ENCODE measurements around the gene PCP4L1.
"Not testable (repeated sequence)": the region's sequence is repeated elsewhere in the genome, so short reads cannot be mapped to it uniquely, and the experiment has no call there.

The PCP4L1 gene

DNA sequence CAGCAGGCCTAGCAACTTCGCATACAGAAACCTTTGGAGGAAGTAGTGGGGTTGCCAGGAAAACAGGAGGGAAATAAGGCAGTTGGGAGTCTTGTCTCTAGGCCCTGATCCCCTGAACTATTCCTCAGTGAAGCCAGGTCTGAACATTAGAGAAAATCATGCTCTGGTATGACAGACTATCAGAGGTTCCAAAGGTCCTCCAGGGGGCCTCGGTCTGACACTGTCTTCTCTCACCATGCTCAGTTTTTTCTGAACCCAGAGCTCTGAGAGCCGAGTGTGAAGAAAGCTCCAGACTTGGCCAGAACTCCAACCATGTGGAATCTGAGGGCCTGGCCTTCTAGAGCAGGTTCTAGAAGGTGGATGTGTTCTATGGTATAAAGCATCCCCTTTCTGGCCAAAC is 28.6 kb upstream of the PCP4L1 start:
- DNase-seq = no peak

DNA sequence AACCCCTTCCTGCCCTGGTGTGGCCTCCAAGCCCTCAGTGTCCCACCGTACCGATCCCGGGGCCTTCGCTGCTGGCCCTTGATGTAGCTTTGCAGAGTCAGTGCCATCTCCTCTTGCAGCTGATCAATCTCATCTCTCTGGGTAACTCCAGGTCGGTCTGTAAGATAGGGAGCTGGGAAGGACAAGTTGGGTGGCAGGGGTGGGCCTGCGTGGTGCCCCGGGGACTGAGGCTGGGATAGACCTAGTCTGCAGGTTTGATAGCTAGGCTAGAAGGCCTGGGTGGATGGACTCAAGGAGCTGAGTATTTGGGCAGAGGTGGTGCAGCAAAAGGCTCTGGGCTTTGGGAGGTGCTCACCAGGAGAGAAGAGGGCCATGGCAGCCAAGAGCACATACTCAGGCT is 27.8 kb upstream of the PCP4L1 start:
- DNase-seq = no peak

- no peak for DNase-seq
These were observed 25.4 kb upstream of the PCP4L1 start for GRCh38 chr1:161233102-161233501.

DNA sequence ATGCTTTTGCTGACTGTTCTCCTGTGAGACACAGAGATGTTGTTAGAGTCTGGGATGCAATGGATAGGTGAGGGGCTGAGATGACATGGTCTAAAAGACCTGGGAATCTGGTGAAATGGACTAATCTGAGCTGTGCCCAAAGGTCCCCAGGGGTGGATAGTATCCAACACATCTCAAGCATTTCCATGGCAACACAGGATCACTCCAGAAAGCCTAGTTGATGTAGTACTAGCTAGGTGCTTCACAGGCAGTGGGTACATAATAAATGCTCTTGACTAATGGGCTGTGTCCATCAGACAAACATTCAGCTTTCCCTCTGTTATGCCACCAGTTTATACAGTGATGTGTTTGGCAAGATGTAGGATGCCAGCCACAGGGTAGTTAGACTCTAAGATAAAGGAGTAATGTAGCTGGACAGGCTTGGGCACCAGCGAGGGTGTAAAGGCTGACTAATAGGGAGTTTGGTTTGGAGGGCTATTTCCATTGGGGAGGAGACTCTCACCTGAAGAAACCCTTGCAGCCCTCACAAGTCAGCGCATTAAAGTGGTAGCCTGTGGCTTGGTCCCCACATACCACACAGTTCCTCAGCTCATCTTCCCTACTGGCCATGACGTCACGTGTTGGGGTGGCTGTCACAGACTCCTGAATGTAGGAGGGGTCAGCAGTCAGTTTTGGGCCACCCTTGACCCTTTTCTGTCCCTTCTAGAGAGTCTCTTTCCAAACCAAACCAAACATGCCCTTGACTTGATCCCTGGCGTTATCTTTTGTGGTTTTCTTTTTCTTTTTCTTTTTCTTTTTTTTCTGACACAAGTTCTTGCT is 22.4 kb upstream of the PCP4L1 start:
- DNase-seq = peak; percentile 21

GRCh38 chr1:161238039-161238473 is 20.5 kb upstream of the PCP4L1 start, which contains the start of gene NR1I3:
TSS of gene NR1I3 (minus strand) at chr1:161238203. CDS start at chr1:161236565, 1,638 bp downstream.
- no peak for DNase-seq

DNA sequence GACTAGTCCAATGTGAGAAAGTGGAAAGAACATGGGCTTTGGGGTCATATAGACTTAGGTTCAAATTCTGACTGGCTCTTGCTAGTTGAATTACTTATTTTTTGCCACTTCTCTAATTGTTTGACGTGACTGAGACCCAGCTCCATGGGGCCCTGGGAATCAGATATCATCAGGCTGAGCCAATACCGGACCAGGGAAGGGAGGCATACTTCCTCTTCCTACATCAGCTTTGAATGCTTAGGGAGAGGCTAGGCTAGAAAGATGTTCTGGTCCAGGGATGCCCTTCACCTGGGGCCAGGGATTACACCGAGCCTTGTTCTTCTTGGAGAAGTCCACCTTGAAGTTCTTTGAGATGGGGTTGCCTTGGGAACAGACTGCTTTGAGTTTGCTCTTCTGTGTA is 16.9 kb upstream of the PCP4L1 start:
- peak; percentile 81 for DNase-seq

GRCh38 chr1:161242313-161242712 is 16.2 kb upstream of the PCP4L1 start:
- peak; percentile 23 for DNase-seq

DNA sequence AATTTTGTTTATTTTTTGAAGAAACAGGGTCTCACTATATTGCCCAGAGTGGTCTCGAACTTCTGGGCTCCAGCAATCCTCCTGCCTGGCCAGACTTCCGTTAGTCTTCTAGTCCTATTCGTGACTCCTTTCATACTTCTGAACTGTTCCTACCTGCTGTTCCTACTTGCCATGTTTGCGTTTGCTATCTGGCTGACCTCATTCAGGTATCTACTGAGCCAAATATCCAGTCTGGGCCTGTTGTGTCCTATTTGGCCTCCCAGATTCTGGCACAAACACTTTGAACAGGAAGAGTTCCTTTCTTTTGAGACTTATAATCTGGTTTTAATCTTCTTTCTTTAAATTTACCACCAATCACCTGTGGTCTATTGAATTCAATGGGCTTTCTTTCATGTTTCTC is 13.7 kb upstream of the PCP4L1 start:
- DNase-seq = no peak

DNA sequence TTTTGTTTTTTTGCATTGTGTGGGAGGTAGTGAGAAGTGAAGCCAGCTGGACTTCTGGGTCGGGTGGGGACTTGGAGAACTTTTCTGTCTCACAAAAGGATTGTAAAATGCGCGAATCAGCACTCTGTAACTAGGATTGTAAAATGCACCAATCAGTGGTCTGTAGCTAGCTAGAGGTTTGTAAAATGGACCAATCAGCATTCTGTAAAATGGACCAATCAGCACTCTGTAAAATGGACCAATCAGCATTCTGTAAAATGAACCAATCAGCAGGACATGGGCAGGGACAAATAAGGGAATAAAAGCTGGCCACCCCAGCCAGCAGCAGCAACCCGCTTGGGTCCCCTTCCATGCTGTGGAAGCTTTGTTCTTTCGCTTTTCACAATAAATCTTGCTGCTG is 8.4 kb upstream of the PCP4L1 start:
- not testable (repeated sequence) for DNase-seq

- DNase-seq = no peak
These were observed 7.7 kb upstream of the PCP4L1 start for GRCh38 chr1:161250829-161251228.

DNA sequence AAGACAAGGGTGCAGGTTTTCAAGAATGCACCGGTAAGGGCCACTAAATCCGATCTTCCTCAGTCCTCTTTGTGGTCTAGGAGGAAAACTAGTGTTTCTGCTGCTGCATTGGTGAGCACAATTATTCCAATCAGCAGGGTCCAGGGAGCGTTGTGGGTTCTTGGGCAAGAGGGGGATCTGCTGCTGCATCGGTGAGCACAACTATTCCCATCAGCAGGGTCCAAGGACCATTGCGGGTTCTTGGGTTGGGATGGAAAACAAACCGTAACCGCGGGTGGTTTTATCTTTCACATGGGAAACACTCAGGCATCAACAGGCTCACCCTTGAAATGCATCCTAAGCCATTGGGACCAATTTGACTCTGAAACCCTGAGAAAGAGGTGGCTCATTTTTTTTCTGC is 7.0 kb upstream of the PCP4L1 start:
- no peak for DNase-seq

- not testable (repeated sequence) for DNase-seq
These were observed 3.2 kb upstream of the PCP4L1 start for GRCh38 chr1:161255302-161255701.

DNA sequence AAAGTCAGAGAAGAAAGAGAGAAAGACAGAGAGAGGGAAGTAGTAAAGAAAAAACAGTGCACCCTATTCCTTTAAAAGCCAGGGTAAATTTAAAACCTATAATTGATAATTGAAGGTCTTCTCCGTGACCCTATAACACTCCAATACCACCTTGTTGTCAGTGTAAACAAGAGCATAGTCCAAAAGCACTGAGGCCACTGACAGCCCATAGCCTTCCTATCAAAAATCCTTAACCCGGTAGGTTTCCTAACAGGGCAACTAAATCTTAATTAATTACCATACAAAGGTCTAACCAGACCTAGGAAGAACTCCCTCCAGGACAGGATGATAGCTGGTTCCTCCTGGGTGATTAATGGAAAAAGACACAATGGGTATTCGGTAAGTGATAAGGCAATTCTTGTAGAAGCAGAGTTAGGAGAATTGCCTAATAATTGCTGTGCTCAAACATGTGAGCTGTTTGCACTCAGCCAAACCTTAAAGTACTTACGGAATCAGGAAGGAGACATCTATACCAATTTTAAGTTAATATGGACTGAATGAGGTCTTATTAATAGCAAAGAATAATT is 2.5 kb upstream of the PCP4L1 start:
- DNase-seq = not testable (repeated sequence)

DNA sequence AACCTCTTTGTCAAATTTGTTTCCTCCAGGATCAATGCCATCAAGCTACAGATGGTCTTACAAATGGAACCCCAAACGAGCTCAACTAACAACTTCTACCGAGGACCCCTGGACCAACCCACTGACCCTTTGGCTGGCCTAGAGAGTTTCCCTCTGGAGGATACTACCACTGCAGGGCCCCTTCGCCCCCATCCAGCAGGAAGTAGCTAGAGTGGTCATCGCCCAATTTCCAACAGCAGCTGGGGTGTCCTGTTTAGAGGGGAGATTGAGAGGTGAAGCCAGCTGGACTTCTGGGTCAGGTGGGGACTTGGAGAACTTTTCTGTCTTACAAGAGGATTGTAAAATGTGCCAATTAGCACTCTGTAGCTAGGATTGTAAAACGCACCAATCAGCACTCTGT is 1.4 kb upstream of the PCP4L1 start:
- DNase-seq = peak; percentile 28

- no peak for DNase-seq
These were observed 779 bp downstream of the PCP4L1 start for GRCh38 chr1:161259345-161259702.

GRCh38 chr1:161259765-161260164 is 1.2 kb downstream of the PCP4L1 start:
- no peak for DNase-seq

GRCh38 chr1:161260376-161261260 is 2.1 kb downstream of the PCP4L1 start:
- no peak for DNase-seq

- DNase-seq = no peak
These were observed 3.0 kb downstream of the PCP4L1 start for GRCh38 chr1:161261261-161262235.

GRCh38 chr1:161265305-161265704 is 6.8 kb downstream of the PCP4L1 start:
- no peak for DNase-seq

- no peak for DNase-seq
These were observed 7.7 kb downstream of the PCP4L1 start for GRCh38 chr1:161266202-161266601.

DNA sequence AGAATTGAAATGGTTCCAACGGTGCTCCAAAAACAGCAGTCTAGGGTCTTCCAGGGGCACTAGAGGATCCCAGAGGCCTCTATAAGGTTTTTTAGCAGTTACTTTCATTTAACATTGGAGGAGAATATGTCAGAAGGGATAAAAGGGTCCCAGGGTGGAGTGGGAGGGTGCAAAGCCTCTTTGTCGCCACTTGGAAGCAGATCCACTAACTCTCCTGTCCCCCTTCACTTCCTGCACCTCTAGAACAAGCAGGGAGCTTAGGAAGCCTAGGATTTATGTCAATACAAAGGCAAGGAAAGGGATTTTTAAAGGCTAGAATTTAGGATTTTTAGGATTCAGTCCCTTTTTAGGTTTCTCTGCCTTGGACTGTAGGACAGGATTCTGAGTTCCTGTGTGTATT is 8.3 kb downstream of the PCP4L1 start:
- no peak for DNase-seq

DNA sequence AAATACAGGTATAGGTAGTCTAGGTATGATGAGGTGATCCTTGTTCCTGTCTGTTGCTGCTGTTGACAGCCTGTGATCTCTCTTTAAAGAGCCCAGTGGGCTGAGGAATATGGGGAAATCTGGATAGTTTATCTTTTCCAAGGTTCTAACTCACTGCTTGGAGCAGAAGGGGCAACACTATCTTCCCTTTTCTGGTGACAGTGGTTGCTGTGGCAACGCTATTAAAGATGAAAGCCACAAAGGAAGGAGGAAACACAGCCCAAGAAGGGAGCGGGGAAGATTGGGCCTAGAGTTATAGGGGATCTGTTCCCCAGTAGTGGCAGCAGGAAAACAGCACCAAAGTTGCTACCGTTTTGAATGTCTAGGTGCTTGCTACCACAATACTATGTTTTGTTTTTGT is 8.8 kb downstream of the PCP4L1 start:
- DNase-seq = peak; percentile 67
